HepG2 (cell line): Measurements from ENCODE around the gene ZBTB45. TPM values are rescaled to one million over a fixed set of nuclear protein-coding genes. Genes with fewer than 3 reads are reported as not detected.
A peak's percentile ranks its signal among the peaks of the same experiment; 100 is the strongest.

Experiments used
- ARID2 ChIP-seq: sonication (generic); formaldehyde crosslinking; IDR thresholded peaks from 2 replicates; pipeline ENCODE4 v1.8.1; 2022; ENCODE audit warnings: mild to moderate bottlenecking, missing genetic modification reagents, borderline replicate concordance
- ARID4A ChIP-seq: sonication (generic); formaldehyde crosslinking; IDR thresholded peaks from 2 replicates; pipeline ENCODE4 v1.5.0; 2020; ENCODE audit warnings: mild to moderate bottlenecking, missing genetic modification reagents, borderline replicate concordance
- ARNT ChIP-seq: fragments of 450-650 bp; IDR thresholded peaks from 2 replicates; pipeline ENCODE4 v1.6.1; 2017
- ATF7-NPFF ChIP-seq: sonication (generic); formaldehyde crosslinking; IDR thresholded peaks from 2 replicates; pipeline ENCODE4 v1.8.1; 2023; ENCODE audit warnings: mild to moderate bottlenecking, low read depth, missing genetic modification reagents, moderate library complexity
- BCL3 ChIP-seq: sonication (generic); formaldehyde crosslinking; IDR thresholded peaks from 2 replicates; pipeline ENCODE4 v1.5.1; 2020; ENCODE audit warnings: mild to moderate bottlenecking, missing genetic modification reagents, moderate library complexity
- CHD2 ChIP-seq: IDR thresholded peaks from 2 replicates; pipeline ENCODE4 v1.6.1; 2011; ENCODE audit warnings: low read depth, low read length, improper control_type of control experiment
- FOXC1 ChIP-seq: sonication (generic); formaldehyde crosslinking; IDR thresholded peaks from 2 replicates; pipeline ENCODE4 v1.8.0; 2022; ENCODE audit warnings: mild to moderate bottlenecking, missing genetic modification reagents, borderline replicate concordance
- NCOR1 ChIP-seq: fragments of 200-600 bp; sonication (generic); IDR thresholded peaks from 2 replicates; pipeline ENCODE4 v1.7.0; 2017; ENCODE audit warnings: antibody characterized with exemption, low read length, borderline replicate concordance
- NFIC ChIP-seq: IDR thresholded peaks from 2 replicates; pipeline ENCODE4 v1.6.1; 2012; ENCODE audit warnings: mild to moderate bottlenecking, low read length, inconsistent platforms
- PBX2 ChIP-seq: IDR thresholded peaks from 2 replicates; pipeline ENCODE4 v1.6.1; 2016; ENCODE audit warnings: control low read depth
- SAFB2 ChIP-seq: sonication (generic); formaldehyde crosslinking; IDR thresholded peaks from 2 replicates; pipeline ENCODE4 v1.5.1; 2020; ENCODE audit warnings: missing genetic modification reagents, low read depth, mild to moderate bottlenecking, borderline replicate concordance
- SETDB1 ChIP-seq: sonication (generic); formaldehyde crosslinking; IDR thresholded peaks from 2 replicates; pipeline ENCODE4 v1.5.1; 2020; ENCODE audit warnings: missing genetic modification reagents, mild to moderate bottlenecking, borderline replicate concordance
- ZBTB21 ChIP-seq: sonication (generic); formaldehyde crosslinking; IDR thresholded peaks from 2 replicates; pipeline ENCODE4 v1.4.0; 2020; ENCODE audit warnings: missing genetic modification reagents
- ZFX ChIP-seq: sonication (generic); formaldehyde crosslinking; IDR thresholded peaks from 2 replicates; pipeline ENCODE4 v1.4.0; 2020; ENCODE audit warnings: mild to moderate bottlenecking, low read depth, missing genetic modification reagents, moderate library complexity
- ZNF350 ChIP-seq: sonication (generic); formaldehyde crosslinking; IDR thresholded peaks from 2 replicates; pipeline ENCODE4 v1.4.0; 2020; ENCODE audit warnings: mild to moderate bottlenecking, low read depth, missing genetic modification reagents, borderline replicate concordance
- ZNF615 ChIP-seq: sonication (generic); formaldehyde crosslinking; IDR thresholded peaks from 2 replicates; pipeline ENCODE4 v1.5.0; 2020; ENCODE audit warnings: mild to moderate bottlenecking, missing genetic modification reagents, borderline replicate concordance
- ZNF616 ChIP-seq: sonication (generic); formaldehyde crosslinking; IDR thresholded peaks from 2 replicates; pipeline ENCODE4 v1.5.0; 2020; ENCODE audit warnings: low read depth, mild to moderate bottlenecking, missing genetic modification reagents
- ZNF724P ChIP-seq: sonication (generic); formaldehyde crosslinking; IDR thresholded peaks from 2 replicates; pipeline ENCODE4 v1.8.0; 2022; ENCODE audit warnings: missing genetic modification reagents, borderline replicate concordance
- ZNF746 ChIP-seq: sonication (generic); formaldehyde crosslinking; IDR thresholded peaks from 2 replicates; pipeline ENCODE4 v1.8.0; 2022; ENCODE audit warnings: mild to moderate bottlenecking, missing genetic modification reagents
- ZSCAN21 ChIP-seq: sonication (generic); formaldehyde crosslinking; IDR thresholded peaks from 2 replicates; pipeline ENCODE4 v1.8.0; 2022; ENCODE audit warnings: mild to moderate bottlenecking, missing genetic modification reagents, moderate library complexity, borderline replicate concordance
- polyA plus RNA-seq, 8 experiments: library from polyadenylated mRNA; depleted of rRNA in 3 of 8; stranded (reverse) in 7 of 8; unstranded in 1 of 8; fragments of >200 nt; fragmentation: Illumina TruSeq in 4 of 8; extraction: Trizol in 4 of 8; gene quantifications; 2 replicates each; pipeline versions ENCODE4 v1.2.1 to v1.2.3, GENCODE V29; 2011 to 2016; ENCODE audit warnings: low read depth in 4 of 8, missing spikeins in 1 of 8, mixed read lengths in 1 of 8; ENCODE audit not compliant: insufficient read depth in 1 of 8
- total RNA-seq, 5 experiments: library from RNA; depleted of rRNA; stranded (reverse); fragments of >200 nt; fragmentation: Illumina TruSeq; extraction: Trizol; gene quantifications; 2 replicates each; pipeline ENCODE4 v1.2.3, GENCODE V29; 2016; ENCODE audit warnings: low read depth in 1 of 5

Gene ZBTB45
- total and polyA plus RNA-seq, 2 of the 13 experiments (the other 11 are each of a cell fraction or from before 2014, with no cell fraction given) = 3.0 to 3.7 TPM

DNA sequence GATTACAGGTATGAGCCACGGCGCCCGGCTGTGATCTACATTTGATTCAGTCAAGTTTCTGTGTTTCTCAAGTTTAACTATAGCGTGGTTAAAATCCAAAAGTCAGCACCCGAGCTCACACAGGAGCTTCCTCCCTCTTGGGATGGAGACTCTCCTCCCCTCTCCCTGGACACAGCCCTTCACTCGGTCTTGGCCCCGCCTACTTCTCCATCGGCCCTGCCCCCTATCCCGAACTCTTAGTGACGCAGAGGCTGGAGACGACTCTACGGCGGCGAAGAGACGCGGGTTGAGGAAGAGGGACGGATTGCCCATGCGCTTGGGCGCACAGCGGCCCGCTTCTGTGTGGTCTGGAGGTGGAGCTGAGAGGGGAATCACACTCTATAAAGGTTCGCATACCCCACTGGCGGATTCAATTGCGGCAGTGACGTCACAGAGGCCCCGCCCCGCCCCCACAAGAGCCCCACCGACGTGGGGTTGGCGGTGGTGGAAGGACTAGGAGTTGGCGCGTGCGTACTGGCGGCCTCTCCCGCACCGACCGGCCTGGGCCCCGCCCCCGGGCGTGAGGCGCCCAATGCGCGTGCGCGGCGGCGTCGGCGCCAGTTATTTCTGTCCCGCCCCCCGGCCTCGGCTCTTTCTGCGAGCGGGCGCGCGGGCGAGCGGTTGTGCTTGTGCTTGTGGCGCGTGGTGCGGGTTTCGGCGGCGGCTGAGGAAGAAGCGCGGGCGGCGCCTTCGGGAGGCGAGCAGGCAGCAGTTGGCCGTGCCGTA lies 24.4 kb upstream of the ZBTB45 start, which contains the start of gene TRIM28 (continued):
- TF ChIP-seq ATF7-NPFF (CRISPR knock-in tag) (peak; percentile 94), ZNF746 (peak; percentile 48; the same call in 1 of the 2 replicates), ZSCAN21 (CRISPR knock-in tag) (peak; percentile 62; the same call in 1 of the 2 replicates), ARID2 (CRISPR knock-in tag) (no peak), ARID4A (CRISPR knock-in tag) (peak; percentile 54; the same call in 1 of the 2 replicates), ZFX (CRISPR knock-in tag) (peak; percentile 93), FOXC1 (CRISPR knock-in tag) (no peak; the same call in 1 of the 2 replicates), BCL3 (CRISPR knock-in tag) (peak; percentile 52; the same call in 1 of the 2 replicates), ZNF616 (peak; percentile 20; the same call in 1 of the 2 replicates), PBX2 (CRISPR knock-in tag) (no peak), CHD2 (0 out of 2 replicates have a peak, but pooled peaks have one; percentile 26), SAFB2 (no peak), ZNF724P (CRISPR knock-in tag) (peak; percentile 94), ZNF350 (peak; percentile 69; the same call in 1 of the 2 replicates), NFIC (no peak), NCOR1 (peak; percentile 32; the same call in 1 of the 2 replicates), ZNF615 (CRISPR knock-in tag) (no peak), ARNT (no peak), SETDB1 (no peak), ZBTB21 (CRISPR knock-in tag) (peak; percentile 87)
